Ishikawa (cell line): Measurements from ENCODE around the gene PCDH15.

Source experiments
- CEBPB ChIP-seq: IDR thresholded peaks from 2 replicates; pipeline ENCODE4 v1.6.1; 2012
- CREB1 ChIP-seq: IDR thresholded peaks from 2 replicates; pipeline ENCODE4 v1.6.1; 2012; ENCODE audit warnings: low read depth
- EGR1 ChIP-seq: IDR thresholded peaks from 2 replicates; pipeline ENCODE4 v1.6.1; 2012
- EP300 ChIP-seq: IDR thresholded peaks from 2 replicates; pipeline ENCODE4 v1.6.1; 2012; ENCODE audit warnings: borderline replicate concordance
- FOXM1 ChIP-seq: IDR thresholded peaks from 2 replicates; pipeline ENCODE4 v1.6.1; 2012; ENCODE audit warnings: low read depth, borderline replicate concordance
- NFIC ChIP-seq: IDR thresholded peaks from 2 replicates; pipeline ENCODE4 v1.6.1; 2012
- RAD21 ChIP-seq: IDR thresholded peaks from 2 replicates; pipeline ENCODE4 v1.6.1; 2012; ENCODE audit warnings: low read depth
- TAF1 ChIP-seq: IDR thresholded peaks from 2 replicates; pipeline ENCODE4 v1.6.1; 2012; ENCODE audit warnings: low read depth, mild to moderate bottlenecking
- TCF12 ChIP-seq: IDR thresholded peaks from 2 replicates; pipeline ENCODE4 v1.6.1; 2012; ENCODE audit warnings: low read depth
- TEAD4 ChIP-seq: IDR thresholded peaks from 2 replicates; pipeline ENCODE4 v1.6.1; 2012
- YY1 ChIP-seq: IDR thresholded peaks from 2 replicates; pipeline ENCODE4 v1.6.1; 2012; ENCODE audit warnings: low read depth
- ZBTB7A ChIP-seq: IDR thresholded peaks from 2 replicates; pipeline ENCODE4 v1.6.1; 2012; ENCODE audit warnings: low read depth
- TF ChIP-seq, protein P1 (sequence below): IDR thresholded peaks from 2 replicates; pipeline ENCODE4 v1.6.1; 2012
- TF ChIP-seq, protein P2 (sequence below): IDR thresholded peaks from 2 replicates; pipeline ENCODE4 v1.6.1; 2012
- TF ChIP-seq, protein P3 (sequence below): IDR thresholded peaks from 2 replicates; pipeline ENCODE4 v1.6.1; 2012; ENCODE audit warnings: low read depth, mild to moderate bottlenecking

Gene PCDH15

DNA sequence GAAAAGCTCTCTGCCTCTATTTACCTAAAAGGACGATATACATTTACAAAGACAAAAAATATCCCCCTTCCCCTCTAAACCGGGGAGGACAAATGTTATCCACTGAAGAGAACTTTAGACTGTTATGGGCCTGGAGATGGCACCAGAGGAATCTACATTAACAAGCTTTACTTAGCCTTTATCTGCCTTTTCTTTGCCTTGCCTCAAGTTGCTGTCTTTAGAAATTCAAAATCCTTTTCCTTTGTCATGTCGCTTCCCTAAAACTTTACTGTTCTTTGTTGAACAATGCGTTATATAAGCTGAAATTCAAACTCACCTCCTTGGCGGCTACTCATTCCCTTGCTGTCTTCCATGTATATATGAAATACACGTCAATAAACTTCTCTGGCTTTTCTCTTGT, 405.0 kb downstream of the PCDH15 start:
- no peak for TF ChIP-seq EGR1
- TF ChIP-seq CREB1, result no peak
- no peak for TF ChIP-seq YY1

DNA sequence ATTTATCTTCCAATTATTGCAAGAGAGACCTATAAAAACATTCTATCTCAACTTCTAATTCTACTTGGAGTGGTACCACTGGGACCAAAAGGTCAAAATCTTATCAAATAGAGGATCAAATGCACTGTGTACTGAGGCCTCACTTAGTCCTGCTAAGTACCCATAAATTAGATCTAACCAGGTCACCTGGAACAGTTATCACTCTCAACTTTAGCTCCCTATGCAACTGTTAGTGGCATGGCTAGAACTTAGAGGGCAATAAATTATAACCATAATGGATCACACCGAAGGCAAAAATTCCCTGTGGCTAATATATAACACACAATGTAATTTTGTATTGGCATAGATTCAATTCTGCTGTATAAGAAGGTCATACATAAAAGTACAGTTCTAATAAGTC, 428.9 kb downstream of the PCDH15 start:
- TF ChIP-seq TAF1, result no peak
- TF ChIP-seq CEBPB, result no peak
- TF ChIP-seq TEAD4, result no peak
- TF ChIP-seq EP300, result no peak
- TF ChIP-seq, protein P1, sequence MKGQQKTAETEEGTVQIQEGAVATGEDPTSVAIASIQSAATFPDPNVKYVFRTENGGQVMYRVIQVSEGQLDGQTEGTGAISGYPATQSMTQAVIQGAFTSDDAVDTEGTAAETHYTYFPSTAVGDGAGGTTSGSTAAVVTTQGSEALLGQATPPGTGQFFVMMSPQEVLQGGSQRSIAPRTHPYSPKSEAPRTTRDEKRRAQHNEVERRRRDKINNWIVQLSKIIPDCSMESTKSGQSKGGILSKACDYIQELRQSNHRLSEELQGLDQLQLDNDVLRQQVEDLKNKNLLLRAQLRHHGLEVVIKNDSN, result no peak
- TF ChIP-seq ZBTB7A, result no peak
- TF ChIP-seq RAD21, result no peak
- no peak for TF ChIP-seq CREB1
- no peak for TF ChIP-seq EGR1

DNA sequence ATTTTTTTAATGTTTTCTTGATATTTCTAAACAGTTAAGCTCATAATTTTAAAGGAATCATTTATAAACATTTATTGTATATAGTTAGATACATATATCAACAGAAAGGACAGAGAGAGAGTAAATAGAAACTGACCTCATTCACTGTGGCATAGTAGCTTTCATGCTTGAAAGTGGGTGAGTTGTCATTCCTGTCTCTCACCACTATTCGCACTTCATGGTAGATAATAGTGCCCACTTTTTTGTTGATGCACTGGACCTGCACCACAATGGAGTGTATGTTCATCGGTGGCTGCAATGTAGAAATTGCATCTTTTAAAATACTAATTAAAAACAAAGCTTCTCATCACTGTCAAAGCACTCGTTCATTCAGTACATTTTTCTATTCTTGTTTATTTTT, 432.0 kb downstream of the PCDH15 start:
- TF ChIP-seq TEAD4 (no peak), ZBTB7A (no peak), CEBPB (no peak), EGR1 (no peak), YY1 (no peak), TAF1 (no peak), RAD21 (no peak), NFIC (no peak), CREB1 (no peak), EP300 (no peak), FOXM1 (no peak), TCF12 (no peak)
- TF ChIP-seq, protein P1, result no peak
- TF ChIP-seq, protein P2, sequence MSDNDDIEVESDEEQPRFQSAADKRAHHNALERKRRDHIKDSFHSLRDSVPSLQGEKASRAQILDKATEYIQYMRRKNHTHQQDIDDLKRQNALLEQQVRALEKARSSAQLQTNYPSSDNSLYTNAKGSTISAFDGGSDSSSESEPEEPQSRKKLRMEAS, result no peak

DNA sequence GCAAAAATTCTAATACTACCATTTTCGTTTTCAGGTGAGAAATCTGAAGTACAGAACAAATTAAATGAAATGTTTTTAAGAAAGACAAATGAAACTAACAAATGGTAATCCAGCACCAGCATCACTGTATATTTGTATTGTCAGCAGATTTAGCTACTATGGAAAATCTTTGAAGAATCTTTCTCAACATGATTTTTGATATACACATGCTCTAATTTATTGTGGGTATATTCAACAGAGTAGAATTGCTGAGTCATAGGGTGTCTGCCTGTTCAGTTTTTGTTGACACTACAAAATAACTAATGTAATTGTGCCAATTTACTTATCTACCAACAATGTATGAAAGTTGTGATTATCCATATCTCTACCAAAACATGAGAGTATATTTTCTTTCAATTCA, 437.6 kb downstream of the PCDH15 start:
- no peak for TF ChIP-seq TEAD4

DNA sequence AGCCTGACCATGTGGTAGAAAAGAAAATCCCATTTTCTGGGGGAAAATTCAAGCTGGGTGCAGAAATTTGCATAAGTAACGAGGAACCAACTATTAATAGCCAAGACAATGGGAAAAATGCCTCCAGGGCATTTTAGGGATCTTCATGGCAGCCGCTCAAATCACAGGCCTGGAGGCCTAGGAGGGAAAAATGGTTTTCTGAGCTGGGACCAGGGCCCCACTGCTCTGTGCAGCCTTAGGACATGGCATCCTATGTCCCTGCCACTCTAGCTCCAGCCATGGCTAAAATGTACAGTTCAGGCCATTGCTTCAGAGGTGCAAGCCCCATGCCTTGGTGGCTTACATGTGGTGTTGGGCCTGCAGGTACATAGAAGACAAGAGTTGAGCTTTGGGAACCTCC, 459.0 kb downstream of the PCDH15 start:
- TF ChIP-seq TCF12 (no peak), EP300 (no peak), TEAD4 (no peak), EGR1 (no peak), YY1 (no peak), CREB1 (no peak), FOXM1 (no peak), ZBTB7A (no peak), RAD21 (no peak), NFIC (no peak), CEBPB (no peak), TAF1 (no peak)
- TF ChIP-seq, protein P2, result no peak
- TF ChIP-seq, protein P3, sequence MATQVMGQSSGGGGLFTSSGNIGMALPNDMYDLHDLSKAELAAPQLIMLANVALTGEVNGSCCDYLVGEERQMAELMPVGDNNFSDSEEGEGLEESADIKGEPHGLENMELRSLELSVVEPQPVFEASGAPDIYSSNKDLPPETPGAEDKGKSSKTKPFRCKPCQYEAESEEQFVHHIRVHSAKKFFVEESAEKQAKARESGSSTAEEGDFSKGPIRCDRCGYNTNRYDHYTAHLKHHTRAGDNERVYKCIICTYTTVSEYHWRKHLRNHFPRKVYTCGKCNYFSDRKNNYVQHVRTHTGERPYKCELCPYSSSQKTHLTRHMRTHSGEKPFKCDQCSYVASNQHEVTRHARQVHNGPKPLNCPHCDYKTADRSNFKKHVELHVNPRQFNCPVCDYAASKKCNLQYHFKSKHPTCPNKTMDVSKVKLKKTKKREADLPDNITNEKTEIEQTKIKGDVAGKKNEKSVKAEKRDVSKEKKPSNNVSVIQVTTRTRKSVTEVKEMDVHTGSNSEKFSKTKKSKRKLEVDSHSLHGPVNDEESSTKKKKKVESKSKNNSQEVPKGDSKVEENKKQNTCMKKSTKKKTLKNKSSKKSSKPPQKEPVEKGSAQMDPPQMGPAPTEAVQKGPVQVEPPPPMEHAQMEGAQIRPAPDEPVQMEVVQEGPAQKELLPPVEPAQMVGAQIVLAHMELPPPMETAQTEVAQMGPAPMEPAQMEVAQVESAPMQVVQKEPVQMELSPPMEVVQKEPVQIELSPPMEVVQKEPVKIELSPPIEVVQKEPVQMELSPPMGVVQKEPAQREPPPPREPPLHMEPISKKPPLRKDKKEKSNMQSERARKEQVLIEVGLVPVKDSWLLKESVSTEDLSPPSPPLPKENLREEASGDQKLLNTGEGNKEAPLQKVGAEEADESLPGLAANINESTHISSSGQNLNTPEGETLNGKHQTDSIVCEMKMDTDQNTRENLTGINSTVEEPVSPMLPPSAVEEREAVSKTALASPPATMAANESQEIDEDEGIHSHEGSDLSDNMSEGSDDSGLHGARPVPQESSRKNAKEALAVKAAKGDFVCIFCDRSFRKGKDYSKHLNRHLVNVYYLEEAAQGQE, result no peak
- TF ChIP-seq, protein P1, result no peak

DNA sequence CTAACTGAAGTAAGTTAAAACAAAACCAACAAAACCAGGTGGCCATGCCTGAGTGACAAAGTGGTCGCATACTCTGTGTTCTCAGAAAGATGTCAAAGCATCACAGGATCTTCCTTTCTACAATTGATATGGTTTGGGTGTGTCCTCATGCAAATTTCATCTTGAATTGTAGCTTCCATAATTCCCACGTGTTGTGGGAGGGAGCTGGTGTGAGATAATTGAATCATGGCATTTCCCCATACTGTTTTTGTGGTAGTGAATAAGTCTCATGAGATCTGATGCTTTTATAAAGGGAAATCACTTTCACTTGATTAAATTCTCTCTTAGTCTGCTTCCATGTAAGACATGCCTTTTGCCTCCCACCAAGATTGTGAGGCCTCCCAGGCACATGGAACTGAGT, 465.7 kb downstream of the PCDH15 start:
- TF ChIP-seq ZBTB7A (no peak), NFIC (no peak)

DNA sequence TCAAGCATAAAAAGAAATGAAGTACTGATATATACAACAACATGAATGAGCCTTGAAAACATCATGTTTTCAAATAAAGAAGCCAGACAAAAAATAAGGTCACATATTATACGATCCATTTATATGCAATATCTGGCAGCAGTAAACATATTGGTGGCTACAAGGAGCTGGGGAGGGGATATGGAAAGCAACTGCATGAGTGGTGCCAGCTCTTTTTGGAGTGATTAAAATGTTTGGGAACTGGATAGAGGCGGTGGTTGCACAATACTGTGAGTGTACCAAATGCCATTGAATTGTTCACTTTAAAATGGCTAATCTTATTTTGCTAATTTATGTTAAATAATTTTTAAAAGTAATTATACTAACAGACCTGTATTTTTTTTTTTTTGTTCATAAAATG, 481.7 kb downstream of the PCDH15 start:
- TF ChIP-seq EGR1, result no peak
- no peak for TF ChIP-seq CEBPB

DNA sequence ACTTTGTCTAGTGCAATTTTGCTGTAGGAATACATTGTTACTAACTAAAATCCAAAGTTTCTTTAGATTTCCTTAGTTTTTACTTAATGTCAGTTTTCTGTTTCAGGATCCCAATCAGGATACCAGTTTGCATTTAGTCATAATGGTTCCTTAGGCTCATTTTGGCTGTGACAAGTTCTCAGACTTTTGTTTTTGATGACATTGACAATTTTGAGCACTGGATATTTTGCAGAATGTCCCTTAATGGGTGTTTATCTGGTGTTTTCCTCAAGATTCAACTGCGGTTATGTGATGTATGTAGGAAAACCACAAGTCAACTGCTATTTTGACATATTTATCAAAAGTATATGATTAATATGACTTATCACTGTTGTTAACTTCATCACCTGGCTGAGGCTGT, 482.6 kb downstream of the PCDH15 start:
- TF ChIP-seq FOXM1, result no peak
- TF ChIP-seq TEAD4, result no peak
- TF ChIP-seq EGR1, result no peak
- TF ChIP-seq NFIC, result no peak
- TF ChIP-seq, protein P1, result no peak
- no peak for TF ChIP-seq TAF1
- TF ChIP-seq CREB1, result no peak
